Iris pigment epithelial cell (primary cell): ENCODE data around the gene SLC30A3.
A peak's percentile ranks its signal among the peaks of the same experiment; 100 is the strongest.
"Not testable (repeated sequence)": the region's sequence is repeated elsewhere in the genome, so short reads cannot be mapped to it uniquely, and the experiment has no call there.

Experiments
- DNase-seq: peaks from one replicate; pipeline ENCODE4 v3.0.0-alpha.2; 2011; ENCODE audit warnings: low read depth

SLC30A3 gene

GRCh38 chr2:27262379-27263286, at the start of gene SLC30A3:
SLC30A3 (minus strand) TSS chr2:27263047; CDS start chr2:27262906, 141 bp downstream.
- peak; percentile 36 for DNase-seq

DNA sequence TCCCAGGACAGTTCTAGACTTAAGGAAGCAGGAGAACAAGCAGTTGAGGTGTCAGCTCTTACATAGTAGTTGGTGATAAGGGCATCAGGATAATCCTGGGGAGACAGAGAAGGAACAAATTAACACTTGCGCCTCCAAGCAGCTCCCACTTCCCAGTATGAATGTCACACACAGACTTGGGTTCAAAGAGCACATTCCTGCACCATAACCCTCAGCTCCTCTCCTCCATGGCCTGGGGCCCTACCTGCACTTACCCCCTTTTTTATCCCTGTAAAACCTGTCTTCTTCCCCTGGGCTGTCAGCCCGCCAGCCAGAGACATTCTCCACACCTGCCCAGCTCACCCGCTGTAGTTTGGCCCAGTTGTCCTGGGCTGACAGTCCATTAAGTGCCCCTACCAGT, 49.3 kb upstream of the SLC30A3 start:
- no peak for DNase-seq

DNA sequence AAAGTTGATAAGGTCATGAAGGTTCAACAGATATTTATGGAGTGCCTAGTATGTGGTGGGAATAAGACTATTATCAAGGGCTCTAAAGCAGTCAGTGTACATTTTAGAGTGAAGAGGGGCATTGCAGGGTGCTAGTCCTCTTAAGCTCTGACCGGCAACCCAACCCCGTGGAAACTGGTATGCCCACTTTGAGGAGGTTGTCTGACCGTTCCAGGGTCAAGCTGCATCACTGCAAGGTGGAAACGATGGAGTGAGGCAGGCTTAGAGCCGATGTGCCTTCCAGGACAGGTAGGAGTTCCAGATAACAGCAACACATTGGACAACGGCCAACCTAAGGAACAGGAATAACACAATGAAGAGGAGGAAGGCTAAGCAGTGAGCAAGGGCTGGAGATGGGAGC, 46.8 kb upstream of the SLC30A3 start:
- DNase-seq: no peak

GRCh38 chr2:27308359-27308881, 45.6 kb upstream of the SLC30A3 start, which contains the start of gene UCN:
UCN (minus strand) TSS chr2:27308445; CDS start chr2:27307895, 550 bp downstream.
- DNase-seq: peak; percentile 48

DNA sequence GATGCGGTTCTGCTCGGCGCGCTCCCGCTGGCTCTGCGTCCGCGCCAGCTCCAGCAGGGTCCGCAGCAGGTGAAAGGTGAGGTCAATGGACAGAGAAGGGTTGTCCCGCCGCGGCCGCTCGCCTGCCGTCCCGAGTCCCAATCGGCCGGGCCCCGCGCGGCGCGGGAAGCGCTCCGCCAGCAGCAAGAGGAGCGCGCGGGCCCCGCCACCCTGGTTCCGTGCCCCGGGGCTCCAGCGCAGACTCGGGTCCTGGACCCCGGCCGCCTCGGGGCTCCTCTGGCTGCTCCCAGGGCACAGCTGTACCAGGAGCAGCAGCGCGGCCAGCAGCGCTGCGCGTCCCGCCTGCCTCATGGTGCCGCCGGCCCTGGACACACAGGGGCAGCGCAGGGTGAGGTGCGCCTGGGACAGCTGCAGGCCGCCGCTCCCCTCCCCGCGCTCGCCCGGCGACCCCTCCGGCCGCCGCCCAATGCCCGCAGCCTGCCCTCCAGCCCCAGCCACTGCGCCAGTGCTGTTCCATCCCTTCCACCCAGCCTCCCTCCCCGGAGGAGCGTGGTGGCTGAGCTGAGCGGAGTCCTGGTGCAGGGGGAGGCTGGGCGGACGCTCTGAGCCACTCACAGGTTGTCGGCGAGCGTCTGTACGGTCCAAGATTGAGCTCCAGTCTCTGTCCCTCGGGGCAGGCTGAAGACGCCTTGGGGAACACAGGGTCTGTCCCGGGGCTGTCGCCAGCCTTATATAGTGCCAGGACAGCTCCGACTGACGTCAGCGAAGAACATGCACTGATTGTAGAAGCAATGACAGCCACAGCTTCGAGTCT, 44.9 kb upstream of the SLC30A3 start:
- no peak for DNase-seq

- DNase-seq: no peak
Observed at GRCh38 chr2:27307287-27307544, 44.4 kb upstream of the SLC30A3 start.

GRCh38 chr2:27306573-27307286, 43.9 kb upstream of the SLC30A3 start:
- DNase-seq: no peak

DNA sequence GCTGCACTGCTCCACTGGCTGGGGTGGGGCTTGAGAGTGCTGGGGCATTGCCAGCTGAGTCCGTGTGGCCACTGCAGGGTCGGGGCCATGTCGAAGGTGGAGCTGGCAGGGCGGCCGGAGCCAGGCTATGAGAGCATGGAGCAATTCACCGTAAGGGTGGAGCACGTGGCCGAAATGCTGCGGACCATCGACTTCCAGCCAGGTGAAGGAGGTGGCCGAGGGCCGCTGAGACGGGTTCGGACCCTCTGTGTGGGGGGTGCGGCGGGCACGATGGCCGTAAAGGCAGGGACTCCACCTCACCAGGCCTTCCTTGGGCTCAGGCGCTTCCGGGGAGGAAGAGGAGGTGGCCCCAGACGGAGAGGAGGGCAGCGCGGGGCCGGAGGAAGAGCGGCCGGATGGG, 43.3 kb upstream of the SLC30A3 start:
- DNase-seq: no peak

GRCh38 chr2:27305516-27305915, 42.7 kb upstream of the SLC30A3 start:
- DNase-seq: no peak

GRCh38 chr2:27304488-27305240, 41.8 kb upstream of the SLC30A3 start:
- no peak for DNase-seq

DNA sequence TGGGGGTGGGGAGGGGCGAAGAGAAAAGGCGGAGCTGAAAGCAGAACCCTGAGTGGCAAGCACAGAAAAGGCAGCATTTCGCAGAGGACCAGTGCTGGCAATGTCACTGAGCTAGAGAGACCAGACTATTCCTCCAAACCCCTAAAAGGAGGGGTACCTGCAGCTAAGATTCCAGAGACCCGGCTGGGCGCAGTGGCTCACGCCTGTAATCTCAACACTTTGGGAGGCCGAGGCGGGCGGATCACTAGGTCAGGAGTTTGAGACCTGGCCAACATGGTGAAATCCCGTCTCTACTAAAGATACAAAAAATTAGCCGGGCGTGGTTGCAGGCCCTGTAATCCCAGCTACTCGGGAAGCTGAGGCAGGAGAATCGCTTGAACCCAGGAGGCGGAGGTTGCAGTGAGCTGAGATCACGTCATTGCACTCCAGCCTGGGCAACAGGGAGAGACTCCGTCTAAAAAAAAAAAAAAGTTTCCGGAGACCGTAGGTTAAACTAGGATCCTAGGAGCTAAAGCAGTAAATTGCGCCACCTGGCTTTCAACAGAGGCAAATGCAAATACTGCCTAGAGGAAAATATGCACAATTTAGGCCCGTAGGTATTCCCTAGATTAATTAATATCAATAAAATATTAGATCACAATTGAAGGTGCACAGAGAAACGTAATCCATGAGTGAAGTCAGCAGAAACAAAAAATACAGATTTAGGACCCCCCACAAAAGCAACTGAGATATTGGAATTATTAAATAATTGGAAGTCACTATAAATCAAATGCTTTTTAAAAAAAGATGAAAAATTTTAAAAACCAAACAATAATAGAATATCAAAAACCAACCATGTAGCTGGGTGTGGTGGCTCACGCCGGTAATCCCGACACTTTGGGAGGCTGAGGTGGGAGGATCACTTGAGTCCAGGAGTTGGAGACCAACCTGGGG, 40.5 kb upstream of the SLC30A3 start:
- DNase-seq: peak; percentile 62

DNA sequence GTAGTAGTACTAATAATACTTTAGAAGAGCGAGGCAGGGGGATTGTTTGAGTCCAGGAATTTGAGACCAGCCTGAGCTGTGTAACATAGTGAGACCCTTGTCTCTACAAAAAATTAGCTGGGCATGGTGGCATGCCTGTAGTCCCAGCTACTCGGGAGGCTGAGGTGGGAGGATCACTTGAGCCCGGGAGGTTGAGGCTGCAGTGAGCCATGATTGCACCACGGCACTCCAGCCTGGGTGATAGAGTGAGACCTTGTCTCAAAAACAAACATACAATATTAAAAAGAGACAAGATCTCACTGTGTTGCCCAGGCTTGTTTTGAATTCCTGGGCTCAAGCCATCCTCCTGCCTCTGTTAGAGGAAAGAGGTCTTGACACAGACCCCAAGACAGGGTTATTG, 37.8 kb upstream of the SLC30A3 start:
- not testable (repeated sequence) for DNase-seq

GRCh38 chr2:27298391-27299080, 35.7 kb upstream of the SLC30A3 start:
- no peak for DNase-seq

DNA sequence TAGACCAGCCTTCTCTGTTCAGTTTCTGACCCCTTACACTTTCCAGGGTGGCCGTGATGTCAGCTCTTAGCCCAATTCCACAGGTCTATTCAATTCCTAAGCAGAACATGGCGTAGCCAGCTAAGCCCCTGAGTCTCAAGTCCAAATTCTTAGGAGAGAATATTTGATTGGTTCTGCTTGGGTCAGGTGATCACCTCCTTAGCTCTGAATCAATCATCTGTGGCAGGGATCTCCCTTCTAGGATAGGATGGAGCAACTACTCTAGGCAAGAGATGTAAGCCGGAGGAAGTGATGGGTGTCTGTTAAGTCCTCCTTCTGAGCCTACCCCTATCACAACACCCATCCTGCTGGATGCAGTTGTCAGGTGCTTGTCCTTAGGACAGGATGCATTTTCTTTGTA, 34.3 kb upstream of the SLC30A3 start:
- no peak for DNase-seq

GRCh38 chr2:27296481-27296880, 33.6 kb upstream of the SLC30A3 start:
- DNase-seq: no peak

DNA sequence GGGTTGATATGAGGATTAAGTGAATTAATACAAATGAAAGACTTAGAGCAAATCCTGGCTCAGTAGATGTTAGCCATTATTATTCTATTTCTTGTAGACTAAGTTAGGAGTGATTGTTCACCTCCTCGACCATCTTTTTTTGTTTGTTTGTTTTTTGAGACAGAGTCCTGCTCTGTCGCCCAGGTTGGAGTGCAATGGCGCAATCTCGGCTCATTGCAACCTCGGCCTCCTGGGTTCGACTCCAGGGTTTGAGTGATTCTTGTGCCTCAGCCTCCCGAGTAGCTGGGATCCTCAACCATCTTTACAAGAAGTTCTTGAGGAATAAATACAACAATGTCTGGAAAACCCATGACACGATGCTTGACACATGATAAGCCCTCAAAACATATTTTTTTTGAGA, 32.1 kb upstream of the SLC30A3 start:
- no peak for DNase-seq

DNA sequence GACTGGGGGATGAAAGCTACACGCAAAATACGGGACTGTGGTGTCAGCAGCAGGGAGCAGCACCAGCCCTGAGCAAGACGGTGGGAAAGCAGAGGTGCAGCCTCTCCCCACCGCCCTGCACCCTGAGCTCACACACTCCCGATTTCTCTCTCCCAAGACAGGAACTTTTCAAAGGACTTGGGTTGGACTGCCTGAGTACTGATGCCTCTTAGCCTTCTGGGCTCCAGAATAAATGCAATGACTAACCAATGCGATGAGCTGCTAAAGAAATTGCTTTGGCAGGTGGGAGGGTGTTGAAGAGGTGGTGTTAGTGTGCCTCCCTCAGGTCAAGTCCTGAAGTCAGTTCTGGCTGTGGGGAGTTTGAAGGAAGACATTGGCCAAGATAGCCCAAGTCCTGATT, 29.0 kb upstream of the SLC30A3 start:
- no peak for DNase-seq

- no peak for DNase-seq
Observed at GRCh38 chr2:27290549-27290948, 27.7 kb upstream of the SLC30A3 start.

- DNase-seq: no peak
Observed at GRCh38 chr2:27288610-27289009, 25.8 kb upstream of the SLC30A3 start.

DNA sequence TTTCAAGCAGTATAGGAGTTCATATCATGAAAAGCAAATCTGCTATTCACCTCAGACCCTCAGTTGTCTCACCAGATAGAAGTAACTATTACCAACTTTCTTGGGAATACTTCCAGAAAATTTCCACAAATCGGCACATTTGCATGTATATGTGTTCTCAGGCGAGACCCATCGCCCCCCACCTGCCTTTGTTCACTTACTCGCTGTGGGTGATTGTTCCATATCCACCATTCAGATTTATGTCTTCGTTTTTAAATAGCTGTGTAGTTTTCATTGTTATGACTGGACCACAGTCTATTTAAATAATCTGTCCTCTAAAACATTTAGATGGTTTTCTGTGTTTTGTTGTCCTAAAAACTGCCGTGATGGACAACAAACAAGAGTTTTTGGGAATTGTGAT, 22.6 kb upstream of the SLC30A3 start:
- no peak for DNase-seq
